ENCODE measurements around the gene DTNB. TPM values are rescaled to one million over a fixed set of nuclear protein-coding genes. Genes with fewer than 3 reads are reported as not detected.

The DTNB gene
- total RNA-seq, 1 experiment from 2014 or later, result 25.1 TPM

GRCh38 chr2:25697559-25698341 is 24.4 kb upstream of the DTNB start:
- Histone ChIP-seq H3K27ac (no peak overlapping the region), H3K9me3 (replicated peaks) (no peaks in the 10 kb centered on the region), H3K27me3 (no peaks in the 10 kb centered on the region), H3K36me3 (no peaks in the 10 kb centered on the region), H3K4me3 (peak overlapping the region; percentile 45), H3K4me1 (peaks cover 19% of the 10 kb centered on the region)
- DNase-seq, result peak; percentile 51 to 77

GRCh38 chr2:25692737-25693445 is 19.5 kb upstream of the DTNB start:
- H3K4me3 ChIP-seq, result no peak overlapping the region
- no peaks in the 10 kb centered on the region for H3K27me3 ChIP-seq
- no peaks in the 10 kb centered on the region for H3K36me3 ChIP-seq
- H3K27ac ChIP-seq, result no peak overlapping the region
- H3K9me3 ChIP-seq (replicated peaks), result no peaks in the 10 kb centered on the region
- no peak for DNase-seq
- peaks cover 8% of the 10 kb centered on the region; the same call in 1 of the 2 replicates for H3K4me1 ChIP-seq

- Histone ChIP-seq H3K27me3 (no peaks in the 10 kb centered on the region), H3K4me1 (peaks cover under 1% of the 10 kb centered on the region; the same call in 1 of the 2 replicates), H3K4me3 (no peak overlapping the region), H3K9me3 (replicated peaks) (no peaks in the 10 kb centered on the region), H3K36me3 (no peaks in the 10 kb centered on the region), H3K27ac (no peak overlapping the region)
- no peak for DNase-seq
Measured at GRCh38 chr2:25692143-25692542, 18.8 kb upstream of the DTNB start.

GRCh38 chr2:25690058-25690457 is 16.7 kb upstream of the DTNB start:
- Histone ChIP-seq H3K27me3 (no peaks in the 10 kb centered on the region), H3K4me3 (no peak overlapping the region), H3K36me3 (no peaks in the 10 kb centered on the region), H3K9me3 (replicated peaks) (no peaks in the 10 kb centered on the region), H3K4me1 (no peaks in the 10 kb centered on the region), H3K27ac (no peak overlapping the region)
- peak in 1 of 2 experiments; percentile 24 for DNase-seq

- no peaks in the 10 kb centered on the region for H3K4me1 ChIP-seq
- H3K36me3 ChIP-seq, result no peaks in the 10 kb centered on the region
- H3K9me3 ChIP-seq (replicated peaks), result no peaks in the 10 kb centered on the region
- no peak for DNase-seq
- no peaks in the 10 kb centered on the region for H3K27me3 ChIP-seq
- H3K4me3 ChIP-seq, result no peak overlapping the region
- no peak overlapping the region for H3K27ac ChIP-seq
Measured at GRCh38 chr2:25688236-25688635, 14.9 kb upstream of the DTNB start.

- H3K9me3 ChIP-seq (replicated peaks), result no peaks in the 10 kb centered on the region
- H3K4me1 ChIP-seq, result no peaks in the 10 kb centered on the region
- no peak overlapping the region for H3K4me3 ChIP-seq
- no peak for DNase-seq
- no peaks in the 10 kb centered on the region for H3K27me3 ChIP-seq
- no peak overlapping the region for H3K27ac ChIP-seq
- no peaks in the 10 kb centered on the region for H3K36me3 ChIP-seq
Measured at GRCh38 chr2:25685741-25686140, 12.4 kb upstream of the DTNB start.

- DNase-seq, result no peak
- H3K27me3 ChIP-seq, result no peaks in the 10 kb centered on the region
- no peaks in the 10 kb centered on the region for H3K9me3 ChIP-seq (replicated peaks)
Measured at GRCh38 chr2:25684577-25685473, 11.4 kb upstream of the DTNB start.

GRCh38 chr2:25682082-25682481 is 8.7 kb upstream of the DTNB start:
- H3K27me3 ChIP-seq, result no peaks in the 10 kb centered on the region
- no peaks in the 10 kb centered on the region for H3K36me3 ChIP-seq
- H3K4me1 ChIP-seq, result no peaks in the 10 kb centered on the region
- no peak for DNase-seq
- H3K27ac ChIP-seq, result no peak overlapping the region
- H3K9me3 ChIP-seq (replicated peaks), result no peaks in the 10 kb centered on the region
- H3K4me3 ChIP-seq, result no peak overlapping the region

More at GRCh38 chr2:25684577-25685473, 11.4 kb upstream of the DTNB start:
- H3K36me3 ChIP-seq, result no peaks in the 10 kb centered on the region
- H3K4me3 ChIP-seq, result no peak overlapping the region
- no peaks in the 10 kb centered on the region for H3K4me1 ChIP-seq
- no peak overlapping the region for H3K27ac ChIP-seq

GRCh38 chr2:25677877-25678276 is 4.5 kb upstream of the DTNB start:
- DNase-seq, result peak; percentile 30 to 38

GRCh38 chr2:25674077-25674362 is 643 bp upstream of the DTNB start:
- peaks cover 6% of the 10 kb centered on the region; the same call in 1 of the 2 replicates for H3K9me3 ChIP-seq (replicated peaks)
- 0 out of 2 replicates have a peak, but pooled peaks cover 3% of the 10 kb centered on the region for H3K4me1 ChIP-seq
- no peaks in the 10 kb centered on the region for H3K27me3 ChIP-seq
- peak overlapping the region; percentile 97 for H3K4me3 ChIP-seq
- DNase-seq, result no peak
- H3K36me3 ChIP-seq, result no peaks in the 10 kb centered on the region
- H3K27ac ChIP-seq, result peak overlapping the region; percentile 49; the same call in 1 of the 2 replicates

More at GRCh38 chr2:25677877-25678276, 4.5 kb upstream of the DTNB start:
- H3K27ac ChIP-seq, result peak overlapping the region; percentile 45; the same call in 1 of the 2 replicates
- no peaks in the 10 kb centered on the region for H3K4me1 ChIP-seq
- H3K36me3 ChIP-seq, result no peaks in the 10 kb centered on the region
- H3K27me3 ChIP-seq, result no peaks in the 10 kb centered on the region
- H3K4me3 ChIP-seq, result no peak overlapping the region
- H3K9me3 ChIP-seq (replicated peaks), result peaks cover 6% of the 10 kb centered on the region; the same call in 1 of the 2 replicates

GRCh38 chr2:25672494-25673299 is 680 bp downstream of the DTNB start:
- Histone ChIP-seq H3K4me1 (0 out of 2 replicates have a peak, but pooled peaks cover 3% of the 10 kb centered on the region), H3K27ac (peak overlapping the region; percentile 34; the same call in 1 of the 2 replicates), H3K27me3 (no peaks in the 10 kb centered on the region), H3K9me3 (replicated peaks) (peaks cover 6% of the 10 kb centered on the region; the same call in 1 of the 2 replicates), H3K36me3 (no peaks in the 10 kb centered on the region), H3K4me3 (peak overlapping the region; percentile 97)
- DNase-seq, result peak; percentile 74

GRCh38 chr2:25671622-25672021 is 1.8 kb downstream of the DTNB start:
- Histone ChIP-seq H3K36me3 (no peaks in the 10 kb centered on the region), H3K27ac (no peak overlapping the region), H3K4me1 (0 out of 2 replicates have a peak, but pooled peaks cover 3% of the 10 kb centered on the region), H3K9me3 (replicated peaks) (peaks cover 3% of the 10 kb centered on the region; the same call in 1 of the 2 replicates), H3K4me3 (no peak overlapping the region), H3K27me3 (no peaks in the 10 kb centered on the region)
- no peak for DNase-seq

GRCh38 chr2:25669520-25669919 is 3.9 kb downstream of the DTNB start:
- Histone ChIP-seq H3K27me3 (no peaks in the 10 kb centered on the region), H3K36me3 (no peaks in the 10 kb centered on the region), H3K9me3 (replicated peaks) (no peaks in the 10 kb centered on the region), H3K4me1 (0 out of 2 replicates have a peak, but pooled peaks cover 3% of the 10 kb centered on the region), H3K27ac (no peak overlapping the region), H3K4me3 (no peak overlapping the region)
- no peak for DNase-seq

- no peaks in the 10 kb centered on the region for H3K36me3 ChIP-seq
- no peaks in the 10 kb centered on the region for H3K4me1 ChIP-seq
- no peak overlapping the region for H3K27ac ChIP-seq
- no peaks in the 10 kb centered on the region for H3K9me3 ChIP-seq (replicated peaks)
- H3K4me3 ChIP-seq, result no peak overlapping the region
- no peaks in the 10 kb centered on the region for H3K27me3 ChIP-seq
- no peak for DNase-seq
Measured at GRCh38 chr2:25666218-25666617, 7.2 kb downstream of the DTNB start.

Measured in SJCRH30 (cell line).